ENCODE measurements around the gene RFLNA.
"Not testable (repeated sequence)": the region's sequence is repeated elsewhere in the genome, so short reads cannot be mapped to it uniquely, and the experiment has no call there.

The RFLNA gene

DNA sequence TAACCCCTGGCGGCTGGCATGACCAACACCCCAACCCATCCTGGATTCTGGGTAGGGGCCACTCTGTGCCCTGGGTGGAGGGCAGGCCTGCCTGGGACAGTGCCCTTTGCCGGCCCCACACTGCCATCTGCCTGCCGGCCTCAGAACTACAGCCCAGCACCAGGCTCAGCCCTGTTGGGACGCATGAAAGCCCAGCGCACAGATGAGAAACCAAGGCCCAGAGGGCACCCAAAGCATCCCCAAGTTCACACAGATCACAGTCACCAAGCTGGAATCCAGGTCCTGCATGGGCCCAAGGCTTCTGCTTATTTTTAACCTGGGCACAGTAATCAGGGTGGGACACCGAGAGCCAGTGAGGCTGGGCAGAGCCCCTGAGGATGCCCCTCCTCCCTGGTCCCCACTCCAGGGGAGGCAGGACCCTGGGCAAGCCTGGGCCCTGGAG is 26.2 kb downstream of the RFLNA start:
- H3K9me3 Mint-ChIP-seq: peaks cover 21% of the 10 kb centered on the region
- no peak overlapping the region for H3K4me3 Mint-ChIP-seq
- TF ChIP-seq CTCF (IDR thresholded peaks at IDR 0.05; ENCODE audit: unreplicated experiment in 3 of 3): peak; percentile 80 to 83 (median 82)
- H3K27ac Mint-ChIP-seq: no peak overlapping the region
- H3K27me3 Mint-ChIP-seq (ENCODE audit: low read depth): peaks cover 28% of the 10 kb centered on the region
- H3K36me3 Mint-ChIP-seq (ENCODE audit: low read depth): peaks cover 35% of the 10 kb centered on the region
- peaks cover 5% of the 10 kb centered on the region for H3K4me1 Mint-ChIP-seq

DNA sequence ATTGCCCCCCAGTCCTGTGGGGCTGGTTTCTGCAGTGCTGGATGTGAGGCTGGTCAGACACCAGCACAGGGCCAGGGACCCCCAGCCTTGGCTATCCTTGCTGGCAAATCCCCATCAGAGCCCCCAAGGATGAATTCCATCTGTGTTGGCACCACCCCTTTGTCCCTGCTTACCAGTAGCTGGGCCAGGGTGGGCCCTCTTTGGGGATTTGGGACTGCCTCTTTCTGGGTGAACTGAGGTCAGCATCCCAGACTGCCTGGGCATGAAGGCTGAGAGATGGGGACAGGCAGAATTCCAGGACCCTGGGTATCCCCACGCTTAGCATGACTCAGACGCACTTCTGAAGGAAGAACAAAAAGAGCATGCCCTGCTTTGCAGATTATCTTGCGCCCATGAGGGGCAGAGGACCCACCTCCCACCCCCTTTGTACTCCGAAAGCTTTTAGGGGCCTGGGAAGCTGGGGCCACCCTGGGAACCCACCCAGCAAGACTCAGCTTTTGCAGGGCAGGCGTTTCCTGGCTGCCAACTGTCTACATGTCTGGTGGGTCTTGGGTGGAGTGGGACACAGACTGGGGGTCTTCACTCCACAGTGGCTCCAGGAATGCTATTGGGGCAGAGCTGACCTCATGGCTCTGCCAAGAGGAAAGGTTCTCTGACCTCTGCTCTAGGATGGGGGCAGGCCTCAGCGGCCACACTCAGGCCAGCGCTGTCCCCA is 26.8 kb downstream of the RFLNA start:
- H3K4me1 Mint-ChIP-seq: peaks cover under 1% of the 10 kb centered on the region
- no peak overlapping the region for H3K27ac Mint-ChIP-seq
- no peak overlapping the region for H3K4me3 Mint-ChIP-seq
- TF ChIP-seq CTCF (IDR thresholded peaks at IDR 0.05; ENCODE audit: unreplicated experiment in 3 of 3): no peak
- peaks cover 21% of the 10 kb centered on the region for H3K9me3 Mint-ChIP-seq
- peaks cover 24% of the 10 kb centered on the region for H3K27me3 Mint-ChIP-seq (ENCODE audit: low read depth)
- peaks cover 35% of the 10 kb centered on the region for H3K36me3 Mint-ChIP-seq (ENCODE audit: low read depth)

DNA sequence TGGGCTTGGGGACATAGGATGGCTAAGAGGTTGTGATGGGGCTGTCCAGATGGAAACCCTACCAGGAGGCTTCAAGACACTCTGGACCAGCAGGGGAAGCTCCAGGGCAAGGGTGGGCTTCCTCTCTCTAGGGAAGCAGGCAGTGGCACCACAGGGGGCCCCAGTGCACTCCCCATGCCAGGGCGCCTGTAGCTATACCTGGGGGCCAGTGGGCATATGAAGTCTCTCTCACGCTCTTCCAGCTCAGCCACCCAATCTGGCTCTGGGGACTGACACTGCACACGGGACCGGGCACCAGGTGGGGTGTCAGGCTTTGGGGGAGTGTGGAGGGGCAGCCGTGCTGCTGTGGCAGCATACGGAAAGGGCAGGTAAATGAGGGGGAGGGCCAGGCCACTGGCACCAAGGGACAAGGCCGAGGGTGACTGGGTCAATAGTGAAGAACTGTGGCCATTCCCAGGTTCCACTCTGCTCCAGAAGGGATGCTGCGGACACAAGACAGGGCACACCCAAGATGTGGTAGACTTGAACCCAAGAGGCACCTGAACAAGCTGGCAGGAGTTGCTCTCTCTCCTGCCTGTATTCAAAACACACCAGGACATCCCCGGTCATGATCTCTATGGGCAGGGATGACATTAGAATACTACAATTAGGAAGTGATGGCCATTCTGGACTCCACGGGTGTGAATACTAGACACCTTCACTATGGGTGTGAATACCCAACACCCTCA is 27.5 kb downstream of the RFLNA start:
- Mint-ChIP-seq H3K36me3 (ENCODE audit: low read depth) (peaks cover 39% of the 10 kb centered on the region), H3K27me3 (ENCODE audit: low read depth) (peaks cover 19% of the 10 kb centered on the region), H3K9me3 (peaks cover 21% of the 10 kb centered on the region), H3K4me1 (peaks cover 3% of the 10 kb centered on the region), H3K4me3 (no peak overlapping the region), H3K27ac (no peak overlapping the region)
- no peak for TF ChIP-seq CTCF (IDR thresholded peaks at IDR 0.05; ENCODE audit: unreplicated experiment in 3 of 3)

- H3K9me3 Mint-ChIP-seq: peaks cover 21% of the 10 kb centered on the region
- H3K36me3 Mint-ChIP-seq (ENCODE audit: low read depth): peaks cover 43% of the 10 kb centered on the region
- not testable (repeated sequence) for H3K4me1 Mint-ChIP-seq, H3K4me3 Mint-ChIP-seq, H3K27ac Mint-ChIP-seq
- H3K27me3 Mint-ChIP-seq (ENCODE audit: low read depth): peaks cover 18% of the 10 kb centered on the region
Observed at GRCh38 chr12:124322999-124323328, 28.1 kb downstream of the RFLNA start.

DNA sequence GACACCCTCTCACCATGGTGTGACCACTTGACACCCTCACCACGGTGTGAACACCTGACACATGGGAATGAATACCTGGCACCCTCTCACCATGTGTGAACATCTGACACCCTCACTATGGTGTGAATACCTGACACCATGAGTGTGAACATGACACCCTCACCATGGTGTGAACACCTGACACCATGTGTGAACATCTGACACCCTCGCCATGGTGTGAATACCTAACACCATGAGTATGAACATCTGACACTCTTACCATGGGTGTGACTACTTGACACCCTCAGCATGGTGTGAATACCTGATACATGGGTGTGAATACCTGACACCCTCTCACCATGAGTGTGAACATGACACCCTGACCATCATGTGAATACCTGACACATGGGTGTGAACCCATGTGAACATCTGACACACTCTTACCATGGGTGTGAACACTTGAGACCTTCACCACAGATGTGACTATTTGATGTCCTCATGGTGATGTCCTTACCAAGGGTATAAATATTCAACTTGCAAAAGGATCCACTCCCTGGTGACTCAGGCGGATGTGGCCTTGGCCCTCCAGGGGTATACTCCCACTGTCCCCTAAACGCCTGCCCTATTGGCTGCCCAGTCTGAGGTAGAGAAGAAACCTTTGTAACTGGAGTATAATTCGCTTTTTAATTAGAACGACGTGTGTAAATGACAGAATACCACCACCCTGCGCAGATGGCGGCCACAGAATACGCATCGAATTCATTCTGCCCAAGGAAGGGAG is 29.1 kb downstream of the RFLNA start:
- peaks cover 14% of the 10 kb centered on the region for H3K4me1 Mint-ChIP-seq
- H3K27me3 Mint-ChIP-seq (ENCODE audit: low read depth): peaks cover 11% of the 10 kb centered on the region
- no peak overlapping the region for H3K27ac Mint-ChIP-seq
- peaks cover 44% of the 10 kb centered on the region for H3K36me3 Mint-ChIP-seq (ENCODE audit: low read depth)
- TF ChIP-seq CTCF (IDR thresholded peaks at IDR 0.05; ENCODE audit: unreplicated experiment in 3 of 3): no peak
- H3K4me3 Mint-ChIP-seq: no peak overlapping the region
- peaks cover 21% of the 10 kb centered on the region for H3K9me3 Mint-ChIP-seq
